ENCODE measurements around the gene ESRRA.

GRCh38 chr11:64275841-64276240, 29.5 kb upstream of the ESRRA start:
- TF ChIP-seq CTCF (IDR thresholded peaks at IDR 0.05) (no peak), POLR2A (IDR thresholded peaks at IDR 0.05) (no peak), POLR2AphosphoS5 (IDR thresholded peaks at IDR 0.05) (no peak)

Data from prostate gland (tissue), 2 donors.